ENCODE measurements around the gene SLC11A2.

Gene SLC11A2

DNA sequence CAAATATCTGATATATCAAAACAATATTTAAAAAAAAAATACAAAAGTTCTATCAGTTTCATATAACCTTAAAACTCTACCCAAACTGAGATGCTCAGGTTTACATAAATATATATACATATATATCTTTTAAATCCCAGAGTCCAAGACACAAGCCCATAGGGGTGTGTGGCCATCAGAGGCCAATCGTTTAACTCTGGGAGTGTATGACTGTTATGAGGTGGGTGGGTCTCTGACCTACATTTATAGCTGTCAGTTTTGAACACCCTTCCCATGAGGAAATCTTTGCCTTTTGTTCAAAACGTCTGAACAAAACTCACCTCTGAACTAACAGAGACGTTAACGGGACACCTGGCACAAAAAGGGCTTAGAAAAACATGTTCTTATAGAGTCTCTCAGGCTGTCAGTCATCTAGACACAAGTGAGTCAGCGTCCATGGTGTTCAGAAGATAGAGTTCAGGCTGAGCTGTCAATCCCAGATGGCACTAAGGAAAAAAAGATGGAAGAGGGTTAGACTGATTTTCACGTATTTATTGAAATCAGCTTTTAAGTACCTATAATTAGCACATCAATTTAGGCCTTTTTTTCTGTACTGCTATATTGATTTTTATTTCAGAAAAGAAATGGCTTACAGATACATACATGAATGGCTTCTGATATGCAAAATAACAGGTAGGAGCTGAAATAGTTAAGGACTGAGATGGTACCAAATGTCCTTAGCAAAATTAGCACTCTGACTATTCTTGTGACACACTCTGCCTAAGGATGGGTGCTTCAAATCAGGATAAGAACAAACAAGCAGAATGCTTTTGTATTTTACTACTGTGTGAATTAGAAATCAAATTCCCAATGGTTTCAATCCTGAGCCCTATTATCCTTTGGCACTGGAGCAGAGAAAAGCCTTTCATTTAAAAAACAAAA, 44.6 kb downstream of the SLC11A2 start:
- no peak for TF ChIP-seq CTCF (IDR thresholded peaks at IDR 0.05; ENCODE audit: low read depth, low read length, missing control alignments)
- no peak for DNase-seq (ENCODE audit: low read depth)
- in situ Hi-C loops (cut with HindIII; ENCODE audit: low sequenced_read_pairs) = no loop called here
- no peak overlapping the region for H3K4me3 ChIP-seq (ENCODE audit: low read depth, low read length)

DNA sequence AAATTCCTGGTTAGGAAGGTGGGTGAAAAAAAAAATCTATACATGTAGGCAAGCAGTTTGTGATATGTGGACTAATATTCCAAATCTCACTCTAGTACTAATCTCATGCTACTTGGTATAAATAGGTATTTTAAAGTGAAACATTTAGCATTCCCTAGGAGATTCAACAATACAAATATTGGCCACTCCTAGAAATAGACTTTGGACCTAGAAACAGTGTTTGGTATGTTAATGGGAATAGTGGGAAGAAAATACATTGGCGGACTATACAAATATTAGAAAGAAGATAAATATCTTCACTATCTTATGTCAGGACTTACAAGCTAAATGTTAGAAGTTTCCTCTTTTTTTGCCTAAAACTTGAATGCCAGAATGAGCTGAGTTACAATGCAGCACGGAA, 45.6 kb downstream of the SLC11A2 start:
- no peak overlapping the region for H3K4me3 ChIP-seq (ENCODE audit: low read depth, low read length)
- no peak for TF ChIP-seq CTCF (IDR thresholded peaks at IDR 0.05; ENCODE audit: low read depth, low read length, missing control alignments)
- no peak for DNase-seq (ENCODE audit: low read depth)
- in situ Hi-C loops (cut with HindIII; ENCODE audit: low sequenced_read_pairs) = no loop called here

DNA sequence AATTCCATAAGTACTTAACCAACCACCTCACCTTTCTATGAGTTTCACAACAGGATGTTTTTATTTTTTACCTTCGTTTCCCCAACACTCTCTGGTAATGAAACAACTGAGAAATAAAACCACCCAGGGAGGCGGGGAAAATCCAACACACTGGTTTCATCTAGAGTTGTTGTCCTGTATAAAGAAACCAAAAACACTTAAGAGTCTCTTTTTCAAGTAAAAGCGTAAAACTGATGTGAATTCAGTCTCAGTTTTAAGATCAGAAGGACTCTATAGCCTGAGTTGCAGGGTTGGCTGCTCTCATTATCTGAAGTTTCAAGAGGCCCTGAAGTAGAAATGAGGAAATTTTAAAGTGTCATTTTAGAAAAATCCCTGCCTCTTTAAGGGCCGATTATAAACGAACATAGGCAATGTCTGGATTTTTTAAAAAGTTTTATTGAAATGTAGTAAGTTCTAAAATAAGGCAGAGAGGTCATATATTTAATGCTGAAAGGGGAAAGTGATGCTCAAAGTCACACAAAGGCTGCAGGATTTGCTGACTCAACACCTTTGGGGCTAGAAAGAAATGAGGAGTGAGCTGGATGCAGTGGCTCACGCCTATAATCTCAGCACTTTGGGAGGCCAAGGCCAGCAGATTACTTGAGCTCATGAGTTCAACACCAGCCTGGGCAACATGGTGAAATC, 46.7 kb downstream of the SLC11A2 start:
- no peak overlapping the region for H3K4me3 ChIP-seq (ENCODE audit: low read depth, low read length)
- in situ Hi-C loops (cut with HindIII; ENCODE audit: low sequenced_read_pairs) = no loop called here
- no peak for TF ChIP-seq CTCF (IDR thresholded peaks at IDR 0.05; ENCODE audit: low read depth, low read length, missing control alignments)
- no peak for DNase-seq (ENCODE audit: low read depth)

DNA sequence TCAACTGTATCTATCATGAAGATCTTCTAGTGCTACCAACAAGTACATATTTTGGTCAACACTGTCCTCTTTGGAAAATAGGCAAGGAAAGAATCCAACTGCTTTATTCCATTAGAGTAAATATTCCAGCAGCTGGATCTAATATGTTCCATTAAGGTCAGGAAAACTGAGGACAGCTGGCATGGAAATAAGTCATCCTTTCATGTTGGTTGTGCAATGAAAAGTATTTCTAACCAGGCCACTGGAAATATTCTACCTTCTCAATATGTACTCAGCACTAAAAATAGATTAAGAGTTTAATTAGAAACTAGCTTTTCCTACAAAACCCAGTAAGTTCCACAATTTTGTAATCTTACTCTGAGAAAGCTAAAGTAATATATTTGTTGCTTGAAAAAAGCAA, 54.2 kb downstream of the SLC11A2 start:
- DNase-seq (ENCODE audit: low read depth) = no peak
- in situ Hi-C loops (cut with HindIII; ENCODE audit: low sequenced_read_pairs) = loop anchor here (5.0 kb wide), 2 partner anchors 40 to 50 kb away; no protein-coding TSS in a partner anchor
- no peak overlapping the region for H3K4me3 ChIP-seq (ENCODE audit: low read depth, low read length)
- TF ChIP-seq CTCF (IDR thresholded peaks at IDR 0.05; ENCODE audit: low read depth, low read length, missing control alignments) = no peak

DNA sequence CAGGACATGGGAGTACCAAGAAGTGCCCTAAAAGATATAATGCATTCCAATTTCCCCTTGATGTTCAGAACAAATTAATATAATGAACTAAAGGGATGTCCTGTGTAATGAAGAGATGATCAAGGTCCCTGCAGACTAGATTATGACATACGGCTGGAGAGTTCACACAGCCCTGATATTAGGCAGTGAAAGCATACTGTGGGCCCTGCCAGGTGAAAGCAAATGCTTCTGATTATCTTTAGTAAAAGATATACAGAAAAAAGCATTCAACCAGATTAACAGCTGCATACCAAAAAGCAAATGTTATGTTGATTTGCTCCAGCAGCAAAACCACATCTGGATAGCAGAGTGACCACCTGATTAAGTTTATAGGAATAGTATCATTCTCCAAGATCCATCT, 61.8 kb downstream of the SLC11A2 start:
- DNase-seq (ENCODE audit: low read depth) = no peak
- H3K4me3 ChIP-seq (ENCODE audit: low read depth, low read length) = no peak overlapping the region
- in situ Hi-C loops (cut with HindIII; ENCODE audit: low sequenced_read_pairs) = no loop called here
- TF ChIP-seq CTCF (IDR thresholded peaks at IDR 0.05; ENCODE audit: low read depth, low read length, missing control alignments) = no peak

DNA sequence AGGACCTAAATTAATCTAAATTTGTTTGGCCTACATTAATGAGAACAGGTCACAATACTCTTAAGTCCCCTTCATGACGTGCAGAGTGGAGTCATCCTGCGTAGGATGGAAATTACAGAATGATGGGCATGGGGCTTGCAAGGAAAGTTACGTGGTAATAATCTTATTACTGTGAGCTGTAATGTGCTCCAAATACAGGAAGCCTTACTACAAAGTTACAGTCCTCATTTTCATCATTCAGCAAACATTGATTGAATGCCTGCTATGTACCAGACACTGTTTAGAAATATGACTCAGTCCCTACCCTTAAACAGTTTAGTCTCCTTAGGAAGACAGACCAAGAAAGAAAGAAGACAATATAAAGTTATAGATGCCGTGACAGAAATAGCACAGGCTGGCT, 64.5 kb downstream of the SLC11A2 start:
- DNase-seq (ENCODE audit: low read depth) = no peak
- no peak for TF ChIP-seq CTCF (IDR thresholded peaks at IDR 0.05; ENCODE audit: low read depth, low read length, missing control alignments)
- in situ Hi-C loops (cut with HindIII; ENCODE audit: low sequenced_read_pairs) = no loop called here
- H3K4me3 ChIP-seq (ENCODE audit: low read depth, low read length) = no peak overlapping the region

All from astrocyte of the cerebellum (primary cell).